ENCODE measurements around the gene EEF2KMT.
"Not testable (repeated sequence)": the region's sequence is repeated elsewhere in the genome, so short reads cannot be mapped to it uniquely, and the experiment has no call there.

Gene EEF2KMT

DNA sequence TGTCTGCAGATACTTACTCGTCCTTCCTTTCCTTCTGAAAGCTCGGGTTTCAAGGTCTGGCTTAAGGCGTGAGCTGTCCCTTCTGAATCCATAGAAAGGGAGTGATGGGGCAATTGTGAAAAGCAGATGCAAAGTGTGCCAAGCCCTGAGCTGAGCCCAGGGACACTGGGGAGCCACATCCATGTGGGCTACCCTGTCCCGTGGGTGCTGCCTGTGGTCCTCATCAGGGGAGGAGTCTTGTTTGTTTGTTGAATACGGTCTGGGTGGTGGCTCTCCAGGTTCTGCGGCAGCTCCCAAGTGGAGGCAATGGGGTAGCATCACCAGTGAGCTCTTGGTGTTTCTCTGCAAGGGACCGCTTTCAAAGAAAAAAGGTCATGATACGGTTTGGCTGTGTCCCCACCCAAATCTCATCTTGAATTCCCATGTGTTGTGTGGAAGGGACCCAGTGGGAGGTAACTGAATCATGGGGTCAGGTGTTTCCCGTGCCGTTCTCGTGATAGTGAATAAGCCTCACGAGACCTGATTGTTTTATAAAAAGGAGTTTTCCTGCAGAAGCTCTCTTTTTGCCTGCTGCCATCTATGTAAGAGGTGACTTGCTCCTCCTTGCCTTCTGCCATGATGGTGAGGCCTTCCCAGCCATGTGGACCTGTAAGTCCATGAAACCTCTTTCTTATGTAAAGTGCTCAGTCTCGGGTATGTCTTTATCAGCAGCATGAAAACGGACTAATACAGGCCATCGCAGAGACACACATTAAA, 27.0 kb downstream of the EEF2KMT start:
- DNase-seq (ENCODE audit: low read depth in 2 of 2) = no peak

DNA sequence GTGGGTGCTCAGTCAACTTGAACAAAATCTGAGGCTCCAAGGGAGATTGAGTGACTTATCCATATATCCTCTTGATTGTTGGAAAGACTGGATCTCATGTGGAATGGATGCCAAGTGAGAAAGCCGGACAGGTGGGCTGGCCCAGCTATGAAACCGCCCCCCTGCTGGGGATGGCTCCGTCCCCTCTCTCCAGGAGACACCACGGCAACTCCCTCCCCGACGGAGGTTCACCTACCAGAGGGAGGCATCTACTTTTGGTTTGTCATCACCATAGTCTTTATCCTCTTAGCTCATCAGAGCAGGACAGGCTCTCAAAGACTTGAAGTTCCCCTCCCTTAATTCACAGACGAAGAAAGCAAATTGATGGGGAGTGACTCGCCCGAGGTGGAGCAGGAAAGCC, 27.7 kb downstream of the EEF2KMT start:
- no peak for DNase-seq (ENCODE audit: low read depth in 2 of 2)

DNA sequence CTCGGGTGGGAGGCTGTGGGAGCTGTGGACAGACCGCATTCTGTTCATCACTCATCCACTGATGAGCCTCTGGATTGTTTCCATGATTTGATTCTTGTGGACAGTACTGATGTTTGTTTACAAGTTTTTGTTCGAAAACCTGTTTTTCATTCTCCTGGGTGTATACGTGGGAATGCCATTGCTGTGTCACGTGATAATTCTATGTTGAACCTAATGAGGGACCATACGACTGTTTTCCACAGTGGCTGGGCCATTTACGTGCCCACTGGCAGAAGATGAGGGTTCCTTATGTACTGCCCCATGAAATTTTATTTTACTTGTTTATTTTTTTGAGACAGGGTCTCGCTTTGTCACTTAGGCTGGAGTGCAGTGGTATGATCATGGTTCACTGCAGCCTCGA, 28.5 kb downstream of the EEF2KMT start:
- no peak for DNase-seq (ENCODE audit: low read depth in 2 of 2)

DNA sequence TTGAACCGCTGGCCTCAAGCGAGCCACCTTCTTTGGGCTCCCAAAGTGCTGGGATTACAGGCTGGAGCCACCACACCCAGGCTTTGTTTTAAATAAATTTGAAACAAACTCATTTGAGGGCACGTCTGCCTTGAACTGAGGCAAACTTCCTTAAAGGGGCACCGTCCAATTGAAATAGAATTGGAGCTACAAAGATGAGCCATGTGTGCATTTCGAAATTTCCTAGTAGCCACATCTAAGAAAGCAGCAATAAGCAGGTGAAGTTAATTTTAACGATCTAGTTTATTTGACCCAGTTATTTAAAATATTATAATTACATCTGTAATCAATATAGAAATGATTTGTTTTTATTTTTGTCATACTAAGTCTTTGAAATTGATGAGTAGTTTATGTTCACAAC, 31.1 kb downstream of the EEF2KMT start:
- DNase-seq (ENCODE audit: low read depth in 2 of 2) = no peak

DNA sequence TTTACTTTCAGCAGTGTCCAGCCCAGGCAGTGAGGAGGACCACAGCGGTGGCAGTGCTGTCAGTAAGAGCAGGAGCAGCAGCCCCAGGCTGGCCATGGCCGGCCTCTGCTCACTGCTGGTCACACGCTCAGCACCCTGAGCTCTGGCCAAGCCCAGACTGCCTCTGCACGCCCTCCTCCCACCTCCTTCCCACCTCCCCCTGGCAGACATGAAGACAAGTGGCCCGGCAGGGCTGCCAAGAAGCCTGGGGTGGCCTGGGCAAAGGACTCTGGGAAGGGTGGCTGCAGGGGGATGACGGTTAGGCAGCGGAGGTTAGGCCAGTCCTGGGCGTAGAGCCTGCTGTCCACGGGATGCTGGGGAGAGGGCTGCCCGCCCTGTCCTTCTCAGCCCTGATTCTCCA, 31.8 kb downstream of the EEF2KMT start, which contains the start of gene C16orf89:
Gene C16orf89, minus strand, starts transcription at position 144 of the 400 bp plus-strand sequence. Its CDS starts 48 bp downstream, at position 96.
- DNase-seq (ENCODE audit: low read depth in 2 of 2) = no peak

DNA sequence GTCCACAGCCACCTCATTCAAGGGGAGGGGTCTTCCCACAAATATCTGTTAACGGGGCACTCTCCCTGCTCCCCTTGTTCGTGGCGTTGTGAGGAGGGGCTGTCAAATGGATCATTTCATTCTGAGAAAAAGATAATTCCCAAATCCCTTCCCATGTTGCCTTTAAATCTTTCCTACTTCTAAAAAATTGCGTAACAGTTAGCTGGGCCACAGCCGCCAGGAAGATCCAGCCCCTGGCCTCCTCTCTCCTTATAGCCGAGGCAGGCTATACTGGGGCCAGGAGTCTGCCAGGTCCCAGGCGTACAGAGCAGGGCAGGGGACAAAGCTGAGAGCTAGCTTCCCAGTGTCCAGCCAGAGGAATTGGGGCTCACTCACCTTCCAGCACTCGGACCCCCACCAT, 32.3 kb downstream of the EEF2KMT start:
- no peak for DNase-seq (ENCODE audit: low read depth in 2 of 2)

DNA sequence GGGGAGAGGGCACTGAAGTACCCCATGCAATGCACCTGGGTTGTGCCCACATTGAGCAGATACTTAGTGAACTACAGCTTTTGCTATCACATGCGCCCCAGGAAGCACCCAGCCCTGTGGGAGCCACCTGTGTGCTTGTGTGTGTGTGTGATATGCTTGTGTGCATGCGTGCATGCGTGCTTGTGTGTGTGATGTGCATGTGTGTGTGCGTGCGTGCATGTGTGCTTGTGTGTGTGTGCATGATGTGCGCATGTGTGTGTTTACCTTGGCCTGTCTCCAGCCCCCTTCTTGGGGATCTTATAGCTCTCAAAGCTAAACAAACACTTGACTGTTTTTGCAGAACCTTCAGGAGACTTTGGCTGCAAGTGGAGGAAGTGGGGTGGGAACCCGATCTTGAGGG, 32.7 kb downstream of the EEF2KMT start:
- no peak for DNase-seq (ENCODE audit: low read depth in 2 of 2)

DNA sequence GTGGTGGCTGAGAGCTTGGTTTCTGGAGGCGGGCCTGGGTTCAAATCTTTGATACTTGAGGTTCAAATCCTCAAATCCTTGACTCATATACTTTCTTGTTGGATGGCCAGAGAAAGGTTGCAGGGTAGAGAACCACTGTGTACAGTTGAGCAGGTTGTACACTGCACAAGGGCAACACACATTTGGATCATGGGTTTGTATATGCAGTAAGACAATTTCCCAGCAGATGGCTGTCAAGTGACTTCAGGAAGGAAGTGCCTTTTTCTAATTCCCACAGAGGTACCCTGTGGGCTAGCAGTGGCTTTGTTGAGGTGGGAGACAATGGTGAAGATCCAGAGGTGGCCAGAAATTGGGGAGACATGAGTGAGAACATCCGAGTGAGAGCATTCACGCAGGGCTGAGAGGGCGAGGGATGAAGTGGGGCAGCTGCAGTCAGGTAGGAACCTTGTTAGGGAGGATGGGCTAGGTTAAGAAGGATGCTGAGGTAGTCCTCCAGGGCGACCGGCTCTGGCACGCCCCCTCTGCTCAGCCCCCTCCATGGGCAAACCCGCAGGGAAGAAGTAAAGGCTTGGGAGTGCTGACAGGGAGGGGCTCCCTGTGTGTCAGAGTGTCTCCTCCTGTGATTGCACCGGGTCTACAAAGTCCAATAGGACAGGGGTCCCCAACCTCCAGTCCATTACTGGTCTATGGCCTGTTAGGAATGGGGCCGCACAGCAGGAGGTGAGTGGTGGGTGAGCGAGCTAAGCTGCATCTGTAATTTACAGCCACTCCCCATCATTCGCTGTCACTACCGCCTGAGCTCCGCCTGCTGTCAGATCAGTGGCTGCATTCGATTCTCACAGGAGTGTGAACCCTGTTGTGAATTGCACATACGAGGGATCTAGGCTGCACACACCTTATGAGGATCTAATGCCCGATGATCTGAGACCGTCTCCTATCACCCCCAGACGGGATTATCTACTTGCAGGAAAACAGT, 34.5 kb downstream of the EEF2KMT start:
- DNase-seq (ENCODE audit: low read depth in 2 of 2) = no peak

DNA sequence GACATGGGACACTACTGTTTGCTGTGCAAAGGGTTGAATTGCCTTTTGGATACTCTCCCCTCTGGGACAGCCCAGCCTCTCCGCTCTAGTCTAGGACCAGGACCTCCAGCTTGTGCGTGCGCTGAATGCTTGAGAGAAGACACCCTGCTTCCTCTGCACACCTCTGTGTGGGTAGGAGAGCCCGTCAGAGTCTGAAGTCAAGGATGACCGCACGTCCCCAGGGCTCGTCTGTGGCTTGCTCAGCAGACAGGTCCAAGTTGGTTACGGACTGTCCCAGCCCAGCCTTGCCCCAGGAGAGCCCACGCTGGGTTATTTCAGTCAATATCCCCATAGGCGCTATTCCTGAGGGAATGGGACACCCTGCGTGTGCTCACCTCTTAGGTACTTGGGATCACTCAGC, 35.5 kb downstream of the EEF2KMT start:
- DNase-seq (ENCODE audit: low read depth in 2 of 2) = no peak

DNA sequence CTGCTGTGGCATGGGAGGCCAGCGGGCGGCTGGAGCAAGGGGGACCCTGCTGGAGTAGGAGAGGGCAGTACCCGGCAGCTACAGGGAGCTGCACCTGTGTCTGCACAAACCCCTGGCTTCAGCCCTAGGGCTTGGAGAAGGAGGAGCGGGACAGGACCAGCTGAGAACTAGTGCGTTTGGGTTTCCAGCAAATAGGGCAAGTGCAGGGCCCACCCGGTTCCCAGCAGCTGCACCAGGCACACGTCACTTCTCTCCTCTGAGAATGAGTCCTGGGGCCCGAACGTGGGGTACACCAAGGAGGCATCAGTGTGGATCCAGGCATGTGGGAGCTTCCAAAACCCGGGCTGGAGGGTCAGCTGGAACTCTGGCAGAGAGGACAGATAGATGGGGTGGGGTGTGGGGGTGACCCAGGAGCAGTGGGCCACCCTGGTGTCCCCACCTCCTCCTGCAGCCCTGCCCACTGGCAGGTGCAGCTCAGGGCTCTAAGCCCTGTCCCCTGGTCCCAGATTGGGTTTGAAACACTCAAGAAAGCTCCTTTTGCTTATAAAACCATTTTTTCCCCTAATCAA, 37.4 kb downstream of the EEF2KMT start:
- no peak for DNase-seq (ENCODE audit: low read depth in 2 of 2)

DNA sequence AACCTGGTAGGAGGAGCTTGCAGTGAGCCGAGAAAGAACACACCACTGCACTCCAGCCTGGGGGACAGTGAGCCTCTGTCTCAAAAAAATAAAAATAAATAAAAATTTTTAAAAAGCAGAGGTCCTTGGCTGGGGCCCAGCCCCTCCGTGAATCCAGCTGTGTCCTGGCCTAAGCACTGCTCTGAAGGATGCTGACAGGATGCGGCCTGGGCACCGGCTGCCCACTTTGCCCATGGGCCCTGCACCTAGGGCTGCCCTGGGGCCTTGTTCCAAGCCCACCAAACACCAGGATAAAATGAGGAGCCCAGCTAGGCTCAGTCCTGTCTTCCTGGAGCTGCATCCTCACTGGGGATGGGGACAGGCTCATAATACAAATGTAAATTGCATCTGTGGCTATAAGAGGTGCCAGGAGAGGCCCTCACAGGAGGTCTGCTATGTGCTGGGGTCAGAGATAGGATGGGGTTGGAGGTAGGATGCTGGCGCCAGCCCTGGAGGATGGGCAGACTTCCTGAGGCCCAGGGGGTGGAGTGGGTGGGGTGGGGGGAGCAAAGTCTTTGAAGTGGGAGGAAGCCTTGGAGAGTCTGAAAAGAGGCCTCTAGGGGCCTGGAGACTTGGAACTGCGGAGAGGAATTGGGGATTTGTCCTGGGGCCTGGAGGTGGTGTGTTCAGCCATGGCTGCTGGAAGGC, 38.1 kb downstream of the EEF2KMT start:
- no peak for DNase-seq (ENCODE audit: low read depth in 2 of 2)

DNA sequence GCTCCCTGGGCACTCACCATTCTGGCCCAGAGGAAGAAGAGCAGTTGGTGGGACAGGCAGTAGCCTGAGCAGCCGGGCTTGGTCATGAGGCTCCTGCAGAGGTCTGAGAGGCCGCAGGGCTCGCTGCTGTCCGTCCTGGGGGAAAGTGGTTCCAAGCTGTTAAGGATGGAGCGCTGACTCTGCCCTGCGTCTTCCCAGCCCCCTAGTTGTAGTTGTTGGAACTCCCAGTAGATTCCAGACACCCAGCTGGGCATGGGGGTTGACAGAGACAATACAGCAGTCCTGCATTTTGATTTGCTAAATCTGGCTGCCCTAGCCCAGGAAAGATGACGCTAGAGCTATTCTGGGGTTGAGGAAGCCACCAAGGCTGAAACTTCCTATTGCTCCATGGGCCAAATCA, 39.1 kb downstream of the EEF2KMT start:
- no peak for DNase-seq (ENCODE audit: low read depth in 2 of 2)

DNA sequence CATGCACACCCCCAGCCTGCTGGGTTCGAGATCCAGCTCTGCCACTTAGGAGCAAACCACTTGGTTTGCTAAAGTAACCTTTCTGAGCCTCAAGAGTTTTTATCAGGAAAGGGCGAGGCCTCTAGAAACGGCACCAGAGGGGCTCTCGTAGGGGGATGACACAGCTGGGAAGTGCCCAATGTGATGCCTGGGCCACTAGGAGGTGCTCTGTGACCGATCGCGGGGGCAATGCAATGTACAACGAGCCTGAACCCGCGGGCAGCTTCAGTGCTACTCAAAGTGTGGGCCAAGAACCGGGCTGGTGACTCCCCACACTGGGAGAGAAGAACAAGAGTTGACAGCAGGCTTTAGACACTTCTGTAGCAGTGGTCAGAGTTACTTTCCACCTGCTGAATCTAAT, 41.2 kb downstream of the EEF2KMT start:
- DNase-seq (ENCODE audit: low read depth in 2 of 2) = no peak

DNA sequence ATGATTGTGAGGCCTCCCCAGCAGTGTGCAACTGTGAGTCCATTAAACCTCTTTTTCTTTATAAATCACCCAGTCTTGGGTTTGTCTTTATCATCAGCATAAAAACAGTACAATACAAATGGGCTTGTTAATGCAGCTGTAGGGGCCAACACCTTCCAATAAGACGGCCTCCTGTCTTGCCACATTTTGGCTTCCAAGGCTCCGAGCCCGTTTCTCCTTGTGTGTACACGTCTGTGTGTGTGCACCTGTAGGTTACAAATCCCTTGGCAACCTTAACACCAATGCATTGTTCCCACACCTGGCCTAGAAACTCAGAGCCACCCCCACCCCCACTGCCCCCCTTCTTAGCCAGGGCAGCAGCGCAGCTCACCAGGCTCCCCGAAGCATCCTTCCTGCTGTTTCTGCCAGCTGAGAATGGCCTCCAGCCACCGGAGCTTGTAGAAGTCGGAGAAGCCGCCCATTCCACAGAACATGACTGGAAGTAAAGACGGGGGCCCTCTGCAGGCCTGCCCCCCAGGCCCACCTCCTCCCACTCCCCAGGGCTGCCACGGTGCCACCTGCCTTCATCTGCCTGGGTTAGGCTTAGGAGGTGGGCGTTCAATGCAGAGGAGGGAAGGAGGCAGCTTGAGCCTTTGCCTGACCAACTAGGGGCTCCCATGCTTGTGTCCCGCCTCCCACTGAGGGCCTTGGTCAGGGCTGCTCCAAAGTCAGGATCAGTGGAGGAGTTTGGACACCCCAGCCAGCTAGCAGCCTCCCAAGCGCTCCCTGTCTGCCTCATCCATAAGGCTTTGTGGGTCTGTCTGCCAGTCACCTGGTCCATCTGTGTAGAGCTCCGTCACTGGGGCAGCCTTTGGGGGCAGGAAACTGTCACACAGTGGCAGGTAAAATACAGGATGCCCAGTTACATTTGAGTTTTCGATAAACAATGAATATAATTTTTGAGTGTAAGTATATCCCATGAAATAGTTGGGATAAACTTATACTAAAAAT, 42.4 kb downstream of the EEF2KMT start:
- DNase-seq (ENCODE audit: low read depth in 2 of 2) = no peak

DNA sequence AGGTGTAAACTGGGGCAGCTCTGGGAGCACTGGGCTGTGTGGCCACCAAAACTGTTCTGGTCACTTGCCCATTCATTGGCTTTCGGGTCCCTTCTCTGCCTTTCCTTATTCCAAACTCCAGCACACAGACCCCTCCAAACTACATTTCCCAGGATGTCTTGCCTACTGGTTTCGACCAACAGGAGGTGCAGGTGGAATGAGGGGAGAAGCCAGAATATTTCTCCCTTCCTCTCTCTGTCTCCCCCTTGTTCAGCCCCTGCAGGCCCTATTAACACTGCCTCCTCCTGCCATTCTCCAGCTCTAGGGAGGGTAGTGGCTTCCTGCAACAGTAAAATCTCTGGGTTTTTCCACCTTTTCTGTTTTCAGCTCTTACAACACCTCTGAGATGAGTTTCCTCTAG, 50.7 kb downstream of the EEF2KMT start:
- no peak for DNase-seq (ENCODE audit: low read depth in 2 of 2)

DNA sequence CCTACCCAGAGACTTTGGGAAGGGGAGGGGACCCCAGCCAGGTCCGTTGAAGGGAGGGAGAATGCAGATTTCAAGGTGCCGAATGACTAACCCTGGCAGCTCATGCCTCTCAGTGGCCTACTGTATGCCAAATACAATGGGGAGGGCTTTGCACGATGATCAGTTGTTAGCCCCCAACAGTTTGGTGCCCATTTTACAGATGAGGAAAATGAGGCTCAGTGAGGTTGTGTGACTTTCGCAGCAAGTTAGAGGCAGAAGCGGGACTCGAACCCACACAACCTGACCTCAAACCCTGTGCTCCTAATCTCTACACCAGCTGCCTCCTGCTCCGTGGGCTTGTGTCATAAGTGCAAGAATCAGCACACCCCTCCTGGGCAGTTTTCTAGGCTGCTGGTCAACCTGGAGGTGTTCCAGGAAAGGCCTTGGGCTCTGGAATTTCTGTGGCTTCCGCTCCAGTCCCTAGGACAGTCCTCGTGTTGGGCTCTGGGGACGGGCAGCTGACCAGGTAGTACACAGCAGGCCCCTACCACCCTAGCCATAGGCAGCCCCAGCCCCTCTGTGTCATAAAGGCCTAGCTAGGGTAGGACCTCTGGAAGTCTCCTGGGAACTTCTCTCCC, 52.0 kb downstream of the EEF2KMT start:
- DNase-seq (ENCODE audit: low read depth in 2 of 2) = no peak

DNA sequence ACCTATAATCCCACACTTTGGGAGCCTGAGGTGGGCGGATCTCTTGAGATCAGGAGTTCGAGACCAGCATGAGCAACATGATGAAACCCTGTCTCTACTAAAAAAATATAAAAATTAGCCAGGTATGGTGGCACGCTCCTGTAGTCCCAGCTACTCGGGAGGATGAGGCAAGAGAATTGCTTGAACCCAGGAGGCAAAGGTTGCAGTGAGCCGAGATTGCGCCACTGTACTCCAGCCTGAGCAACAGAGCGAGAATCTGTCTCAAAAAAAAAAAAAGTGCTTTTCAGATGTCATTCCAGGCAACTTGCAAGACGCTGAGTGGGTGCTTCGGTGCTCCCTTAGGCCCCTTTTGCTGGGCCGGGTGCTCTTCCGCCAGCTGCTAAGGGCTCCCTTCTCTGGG, 53.0 kb downstream of the EEF2KMT start:
- not testable (repeated sequence) for DNase-seq (ENCODE audit: low read depth in 2 of 2)

DNA sequence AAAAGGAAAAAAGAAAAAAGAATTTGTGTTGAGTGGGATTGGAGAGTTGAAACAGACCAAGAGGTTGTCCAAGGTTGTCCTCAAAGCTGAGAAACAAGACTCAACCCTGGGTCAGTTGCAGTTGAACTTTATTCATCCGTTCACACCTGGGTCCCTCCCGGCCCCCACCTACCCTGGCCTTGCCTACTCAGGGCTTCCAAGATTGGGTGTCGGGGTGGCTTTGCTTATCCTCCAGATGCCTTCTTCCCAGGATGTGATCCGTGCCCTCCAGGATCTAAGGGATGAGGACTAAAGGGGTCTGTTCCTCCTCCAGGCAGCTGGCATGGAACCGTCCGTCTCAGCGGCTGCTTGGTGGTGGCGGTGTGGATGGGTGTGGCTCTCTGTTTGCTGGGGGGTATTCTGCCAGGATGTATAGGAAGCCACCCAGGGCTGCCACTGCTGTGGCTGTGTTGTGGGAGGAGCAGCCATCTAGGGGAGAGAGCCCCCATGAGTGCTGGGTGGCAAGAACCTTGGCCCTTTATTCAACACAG, 53.5 kb downstream of the EEF2KMT start:
- no peak for DNase-seq (ENCODE audit: low read depth in 2 of 2)

DNA sequence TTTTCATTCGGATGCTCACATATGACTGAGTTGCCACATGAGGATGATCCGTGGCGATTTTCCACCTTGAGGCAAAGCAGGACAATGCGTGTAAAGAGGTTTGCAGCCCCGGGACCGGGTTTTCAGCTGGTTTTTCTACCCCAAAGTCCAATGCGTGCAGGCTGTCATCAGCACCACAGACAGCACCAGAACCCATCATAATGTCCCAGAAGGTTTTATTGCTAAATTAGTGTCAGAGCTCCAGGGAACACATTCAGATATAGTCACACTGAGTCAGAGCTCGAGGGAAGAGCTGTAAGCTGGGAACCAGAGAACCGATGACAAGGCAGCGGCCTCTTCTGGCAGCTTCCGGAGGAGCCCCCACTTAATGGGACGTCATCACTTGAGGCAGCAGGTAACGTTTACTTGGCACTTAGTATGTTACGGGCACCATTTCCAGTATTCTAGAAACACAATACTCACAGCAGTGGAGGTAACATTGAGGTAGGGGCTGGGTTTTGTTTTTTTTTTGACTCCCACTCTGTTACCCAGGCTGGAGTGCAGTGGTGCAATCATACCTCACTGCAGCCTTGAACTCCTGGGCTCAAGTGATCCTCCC, 54.9 kb downstream of the EEF2KMT start:
- no peak for DNase-seq (ENCODE audit: low read depth in 2 of 2)

All from fibroblast of skin of left quadriceps (primary cell).